ENCODE measurements around the gene AP3D1. TPM values are rescaled to one million over a fixed set of nuclear protein-coding genes. Genes with fewer than 3 reads are reported as not detected.
"Not testable (repeated sequence)": the region's sequence is repeated elsewhere in the genome, so short reads cannot be mapped to it uniquely, and the experiment has no call there.

Gene AP3D1
- total RNA-seq, 4 donors from 2014 or later = 71.0 to 139 (median 99.0) TPM

DNA sequence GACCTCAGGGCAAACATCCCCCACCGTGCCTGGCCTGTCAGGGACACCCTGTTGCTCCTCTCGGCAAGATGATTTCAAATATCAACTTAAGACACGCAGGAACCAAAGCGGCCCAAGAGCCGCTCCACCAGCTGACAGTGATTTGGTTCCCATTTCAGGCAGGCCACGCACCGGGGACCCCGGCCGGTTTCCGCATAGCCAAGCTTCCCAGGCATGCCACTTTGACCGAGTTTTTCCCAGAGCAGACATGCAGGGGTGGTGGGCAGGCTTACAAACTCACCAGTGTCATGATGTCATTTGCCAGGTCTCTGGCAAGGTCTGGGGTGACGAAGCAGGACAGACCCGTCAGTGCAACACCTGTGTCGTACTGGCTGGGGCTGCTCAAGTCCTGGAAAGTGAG, 19.2 kb downstream of the AP3D1 start:
- Histone ChIP-seq H3K36me3 (peaks cover 0 to 43% of the 10 kb centered on the region in 2 donors), H3K9me3 (no peaks in the 10 kb centered on the region), H3K27me3 (no peaks in the 10 kb centered on the region), H3K4me1 (no peaks in the 10 kb centered on the region), H3K27ac (no peak overlapping the region), H3K4me3 (no peak overlapping the region)
- TF ChIP-seq POLR2A (IDR thresholded peaks at IDR 0.05) = no peak
- TF ChIP-seq, protein P1, sequence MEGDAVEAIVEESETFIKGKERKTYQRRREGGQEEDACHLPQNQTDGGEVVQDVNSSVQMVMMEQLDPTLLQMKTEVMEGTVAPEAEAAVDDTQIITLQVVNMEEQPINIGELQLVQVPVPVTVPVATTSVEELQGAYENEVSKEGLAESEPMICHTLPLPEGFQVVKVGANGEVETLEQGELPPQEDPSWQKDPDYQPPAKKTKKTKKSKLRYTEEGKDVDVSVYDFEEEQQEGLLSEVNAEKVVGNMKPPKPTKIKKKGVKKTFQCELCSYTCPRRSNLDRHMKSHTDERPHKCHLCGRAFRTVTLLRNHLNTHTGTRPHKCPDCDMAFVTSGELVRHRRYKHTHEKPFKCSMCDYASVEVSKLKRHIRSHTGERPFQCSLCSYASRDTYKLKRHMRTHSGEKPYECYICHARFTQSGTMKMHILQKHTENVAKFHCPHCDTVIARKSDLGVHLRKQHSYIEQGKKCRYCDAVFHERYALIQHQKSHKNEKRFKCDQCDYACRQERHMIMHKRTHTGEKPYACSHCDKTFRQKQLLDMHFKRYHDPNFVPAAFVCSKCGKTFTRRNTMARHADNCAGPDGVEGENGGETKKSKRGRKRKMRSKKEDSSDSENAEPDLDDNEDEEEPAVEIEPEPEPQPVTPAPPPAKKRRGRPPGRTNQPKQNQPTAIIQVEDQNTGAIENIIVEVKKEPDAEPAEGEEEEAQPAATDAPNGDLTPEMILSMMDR (IDR thresholded peaks at IDR 0.05 in 4 of 5, conservative IDR thresholded peaks at IDR 0.05 in 1 of 5) = no peak
- ATAC-seq (no peak), DNase-seq (no peak)
- in situ Hi-C loops (cut with MboI; ENCODE audit: low sequenced_read_pairs in 4 of 4) = no loop called here
- intact Hi-C loops (cut with DNase I; ENCODE audit: low total_unique reads) = no loop called here

DNA sequence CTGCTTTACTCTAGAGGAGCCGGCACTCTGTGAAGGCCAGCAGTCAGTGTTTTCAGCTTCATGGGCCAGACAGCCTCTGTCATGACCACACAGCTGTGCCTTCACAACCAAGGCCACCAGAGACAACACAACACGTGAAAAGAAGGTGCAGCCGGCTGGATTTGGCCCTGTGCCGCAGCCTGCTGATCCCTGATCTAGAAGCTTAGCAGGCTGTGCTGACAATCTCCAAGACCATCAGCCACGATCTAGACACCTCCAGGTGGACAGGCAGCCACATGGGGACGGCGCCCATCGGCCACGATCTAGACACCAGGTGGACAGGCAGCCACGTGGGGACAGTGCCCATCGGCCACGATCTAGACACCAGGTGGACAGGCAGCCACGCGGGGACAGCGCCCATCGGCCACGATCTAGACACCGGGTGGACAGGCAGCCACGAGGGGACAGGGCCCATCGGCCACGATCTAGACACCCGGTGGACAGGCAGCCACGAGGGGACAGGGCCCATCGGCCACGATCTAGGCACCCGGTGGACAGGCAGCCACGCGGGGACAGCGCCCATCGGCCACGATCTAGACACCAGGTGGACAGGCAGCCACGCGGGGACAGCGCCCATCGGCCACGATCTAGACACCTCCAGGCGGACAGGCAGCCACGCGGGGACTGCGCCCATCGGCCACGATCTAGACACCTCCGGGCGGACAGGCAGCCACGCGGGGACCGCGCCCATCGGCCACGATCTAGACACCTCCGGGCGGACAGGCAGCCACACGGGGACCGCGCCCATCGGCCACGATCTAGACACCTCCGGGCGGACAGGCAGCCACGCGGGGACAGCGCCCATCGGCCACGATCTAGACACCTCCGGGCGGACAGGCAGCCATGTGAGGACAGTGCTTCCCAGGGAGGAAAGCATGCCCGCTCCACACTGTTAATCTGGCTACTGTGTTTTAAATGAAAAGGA, 20.1 kb downstream of the AP3D1 start:
- ATAC-seq; intact Hi-C loops (cut with DNase I; ENCODE audit: low total_unique reads); H3K4me3 ChIP-seq; H3K4me1 ChIP-seq; DNase-seq; H3K27me3 ChIP-seq; H3K9me3 ChIP-seq; in situ Hi-C loops (cut with MboI; ENCODE audit: low sequenced_read_pairs in 4 of 4); H3K27ac ChIP-seq: not testable (repeated sequence)
- peaks cover 0 to 43% of the 10 kb centered on the region in 2 donors for H3K36me3 ChIP-seq

DNA sequence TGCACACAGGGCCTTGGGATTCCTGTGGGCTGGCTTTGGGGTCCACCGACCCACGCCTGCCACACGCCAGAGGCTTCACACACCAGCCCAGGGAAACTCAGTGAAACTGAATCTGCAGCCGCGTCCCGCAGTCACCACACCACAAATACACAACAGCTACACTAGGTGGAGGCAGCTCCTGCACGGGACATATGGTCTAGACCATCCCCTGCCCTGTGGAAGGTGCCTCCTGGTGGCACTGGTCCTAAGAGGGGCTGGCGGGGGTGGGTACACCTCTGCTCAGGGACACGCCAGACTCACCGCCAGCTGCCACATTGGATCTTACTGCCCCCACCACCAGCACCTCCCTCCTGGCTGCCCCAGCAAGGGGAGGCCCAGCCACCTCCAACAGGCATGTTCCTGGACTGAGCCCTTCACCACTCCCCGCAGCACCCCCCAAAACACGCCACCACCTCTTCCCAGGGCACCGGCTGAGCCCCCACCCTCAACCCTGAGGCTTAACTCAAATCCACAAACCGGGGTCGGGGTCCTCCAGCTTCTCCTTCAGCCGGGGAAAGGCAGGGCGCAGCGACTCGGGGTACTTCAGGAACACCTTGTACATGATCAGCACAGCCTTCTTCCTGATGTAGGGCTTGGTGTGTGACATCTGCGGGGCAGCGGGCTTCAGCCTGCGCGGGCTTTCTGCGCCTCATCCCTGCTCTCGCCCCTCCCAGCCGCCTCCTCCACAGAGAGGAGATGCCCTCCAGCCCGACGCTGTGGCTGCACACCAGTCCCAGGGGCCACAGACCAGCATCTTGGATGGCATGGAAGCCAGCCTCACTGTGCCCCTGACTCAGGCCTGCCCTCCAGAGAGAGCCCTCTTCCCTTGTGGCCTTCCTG, 21.2 kb downstream of the AP3D1 start:
- Histone ChIP-seq H3K4me3 (no peak overlapping the region), H3K27ac (no peak overlapping the region), H3K4me1 (no peaks in the 10 kb centered on the region), H3K27me3 (no peaks in the 10 kb centered on the region), H3K36me3 (peaks cover 1 to 54% of the 10 kb centered on the region in 2 donors), H3K9me3 (no peaks in the 10 kb centered on the region)
- intact Hi-C loops (cut with DNase I; ENCODE audit: low total_unique reads) = no loop called here
- ATAC-seq (no peak), DNase-seq (no peak)
- TF ChIP-seq, protein P1 (IDR thresholded peaks at IDR 0.05 in 4 of 5, conservative IDR thresholded peaks at IDR 0.05 in 1 of 5) = no peak
- TF ChIP-seq POLR2A (IDR thresholded peaks at IDR 0.05) = no peak
- in situ Hi-C loops (cut with MboI; ENCODE audit: low sequenced_read_pairs in 4 of 4) = no loop called here

DNA sequence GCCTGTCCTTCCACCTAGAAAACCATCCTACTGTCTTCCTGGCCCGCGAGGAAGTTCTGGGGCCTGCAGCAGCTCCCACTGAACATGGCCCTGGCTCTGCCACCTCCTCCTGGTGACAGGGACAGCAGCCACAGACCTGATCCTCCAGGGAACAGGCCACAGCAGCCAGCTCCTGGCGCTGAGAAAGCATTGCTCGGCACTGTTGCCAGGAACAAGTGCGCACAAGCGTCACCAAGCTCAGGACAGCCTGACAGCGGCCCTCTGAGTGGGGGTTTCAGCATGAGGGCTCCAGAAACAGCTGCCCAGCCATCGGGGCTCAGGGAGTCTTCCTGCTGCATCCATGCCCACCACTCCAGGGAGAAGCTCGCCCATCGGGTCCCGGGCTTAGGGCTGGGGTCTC, 21.9 kb downstream of the AP3D1 start:
- H3K27me3 ChIP-seq = no peaks in the 10 kb centered on the region
- peak; percentile 29 to 67 for ATAC-seq
- peaks cover 2 to 60% of the 10 kb centered on the region in 2 donors for H3K36me3 ChIP-seq
- intact Hi-C loops (cut with DNase I; ENCODE audit: low total_unique reads) = no loop called here
- TF ChIP-seq, protein P1 (IDR thresholded peaks at IDR 0.05 in 4 of 5, conservative IDR thresholded peaks at IDR 0.05 in 1 of 5) = no peak
- TF ChIP-seq POLR2A (IDR thresholded peaks at IDR 0.05) = no peak
- peak overlapping the region in 1 of 4 donors; percentile 38 for H3K27ac ChIP-seq
- in situ Hi-C loops (cut with MboI; ENCODE audit: low sequenced_read_pairs in 4 of 4) = no loop called here
- H3K4me1 ChIP-seq = no peaks in the 10 kb centered on the region
- no peaks in the 10 kb centered on the region for H3K9me3 ChIP-seq
- no peak overlapping the region for H3K4me3 ChIP-seq
- DNase-seq = peak in 1 of 2 donors; percentile 36

DNA sequence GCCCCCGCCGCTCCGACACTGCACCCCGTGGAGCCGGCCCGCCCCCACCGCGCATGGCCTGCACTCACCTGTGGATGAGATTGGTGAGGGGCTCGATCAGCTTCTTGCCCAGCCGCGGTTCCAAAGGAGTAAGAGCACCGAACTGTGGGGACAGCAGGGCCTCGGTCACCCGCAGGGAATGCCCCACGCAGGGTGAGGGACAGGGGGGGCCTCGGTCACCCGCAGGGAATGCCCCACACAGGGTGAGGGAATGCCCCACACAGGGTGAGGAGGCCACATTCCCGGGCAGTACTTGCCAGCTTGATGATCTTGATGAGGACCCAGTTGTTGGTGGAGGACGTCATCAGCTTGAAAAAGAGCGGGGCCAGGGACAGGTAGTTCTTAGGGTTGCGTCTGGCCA, 22.3 kb downstream of the AP3D1 start:
- DNase-seq (no peak), ATAC-seq (no peak)
- TF ChIP-seq POLR2A (IDR thresholded peaks at IDR 0.05) = no peak
- TF ChIP-seq, protein P1 (IDR thresholded peaks at IDR 0.05 in 4 of 5, conservative IDR thresholded peaks at IDR 0.05 in 1 of 5) = no peak
- peak overlapping the region in 1 of 4 donors; percentile 38 for H3K27ac ChIP-seq
- no peaks in the 10 kb centered on the region for H3K27me3 ChIP-seq
- in situ Hi-C loops (cut with MboI; ENCODE audit: low sequenced_read_pairs in 4 of 4) (no loop called here), intact Hi-C loops (cut with DNase I; ENCODE audit: low total_unique reads) (no loop called here)
- no peak overlapping the region for H3K4me3 ChIP-seq
- peaks cover 2 to 65% of the 10 kb centered on the region in 2 donors for H3K36me3 ChIP-seq
- H3K4me1 ChIP-seq = no peaks in the 10 kb centered on the region
- no peaks in the 10 kb centered on the region for H3K9me3 ChIP-seq

DNA sequence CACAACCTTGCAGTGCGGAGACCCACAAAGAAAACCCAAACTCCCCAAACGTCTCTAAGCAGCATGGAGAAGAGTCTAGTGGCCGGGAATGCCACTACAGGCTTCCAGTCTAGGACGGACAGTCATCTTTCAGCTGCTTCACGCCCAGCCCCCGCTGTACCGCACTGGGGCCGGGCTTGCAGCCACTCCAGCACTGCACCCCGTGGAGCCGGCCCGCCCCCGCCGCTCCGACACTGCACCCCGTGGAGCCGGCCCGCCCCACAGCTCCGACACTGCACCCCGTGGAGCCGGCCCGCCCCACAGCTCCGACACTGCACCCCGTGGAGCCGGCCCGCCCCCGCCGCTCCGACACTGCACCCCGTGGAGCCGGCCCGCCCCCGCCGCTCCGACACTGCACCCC, 23.1 kb downstream of the AP3D1 start:
- H3K27me3 ChIP-seq; H3K4me1 ChIP-seq; H3K9me3 ChIP-seq; intact Hi-C loops (cut with DNase I; ENCODE audit: low total_unique reads); H3K27ac ChIP-seq; in situ Hi-C loops (cut with MboI; ENCODE audit: low sequenced_read_pairs in 4 of 4); ATAC-seq; H3K4me3 ChIP-seq; DNase-seq: not testable (repeated sequence)
- H3K36me3 ChIP-seq = peaks cover 2 to 72% of the 10 kb centered on the region in 2 donors
